Measurements from ENCODE around the gene PDE8A. TPM values are rescaled to one million over a fixed set of nuclear protein-coding genes. Genes with fewer than 3 reads are reported as not detected.
A peak's percentile ranks its signal among the peaks of the same experiment; 100 is the strongest.

Gene PDE8A
- total and polyA plus RNA-seq, 2 of the 4 experiments (the other 2 are of a cell fraction), result 32.4 to 35.9 TPM

GRCh38 chr15:85041230-85041629 is 59.6 kb downstream of the PDE8A start:
- no peak overlapping the region for H2BK20ac ChIP-seq (ENCODE audit: low read depth, low read length)
- H3K27ac ChIP-seq (ENCODE audit: insufficient read depth, low read length), result no peak overlapping the region
- H3K79me1 ChIP-seq (ENCODE audit: low read depth in 1 of 2, low read length in 2 of 2), result peaks cover 19 to 86% of the 10 kb centered on the region in 2 experiments
- no peak overlapping the region for H3K4me3 ChIP-seq (ENCODE audit: insufficient read depth, low read depth, low read length)
- intact Hi-C loops (cut with micrococcal nuclease), result loop anchor here (5.0 to 10.0 kb wide), 2 partner anchors 384 to 456 kb away; partner anchors contain the start of gene NMB
- ChIA-PET CTCF (no interaction called here), POLR2A (ENCODE audit: unreplicated experiment) (no interaction called here)
- TF ChIP-seq MAFK (IDR thresholded peaks at IDR 0.05; ENCODE audit: low read depth, low read length) (no peak), RFX5 (IDR thresholded peaks at IDR 0.05; ENCODE audit: low read depth, low read length) (no peak), CEBPB (IDR thresholded peaks at IDR 0.05; ENCODE audit: low read depth, low read length) (no peak), USF2 (IDR thresholded peaks at IDR 0.05; ENCODE audit: low read depth, low read length) (no peak), SMC3 (IDR thresholded peaks at IDR 0.05; ENCODE audit: low read depth, low read length) (no peak), RAD21 (IDR thresholded peaks at IDR 0.05; ENCODE audit: low read length) (no peak), MAZ (IDR thresholded peaks at IDR 0.05; ENCODE audit: borderline replicate concordance, low read depth, low read length) (no peak), NFE2L2 (IDR thresholded peaks at IDR 0.05; ENCODE audit: low read depth, low read length) (no peak), MXI1 (IDR thresholded peaks at IDR 0.05; ENCODE audit: borderline replicate concordance, low read depth, low read length) (no peak), CHD1 (IDR thresholded peaks at IDR 0.05; ENCODE audit: low read depth, low read length) (no peak), CTCF (conservative IDR thresholded peaks at IDR 0.05; ENCODE audit: low read depth, low read length) (no peak)
- H3K9me1 ChIP-seq (ENCODE audit: insufficient read depth, low read length), result peaks cover 6% of the 10 kb centered on the region
- H4K20me1 ChIP-seq (ENCODE audit: insufficient read depth, low read length), result no peaks in the 10 kb centered on the region
- H3K27me3 ChIP-seq (ENCODE audit: control insufficient read depth, insufficient read depth, low read length), result no peaks in the 10 kb centered on the region
- no peaks in the 10 kb centered on the region for H3K36me3 ChIP-seq (ENCODE audit: control insufficient read depth, insufficient read depth, low read length)
- WGBS, 2 experiments (ENCODE audit: extremely low coverage in 2 of 2, insufficient read length in 1 of 2), result 40% methylated on average over 1 of the region's 5 CpGs; no CpG with 5 or more reads in 1 of the 2 experiments
- no peak overlapping the region for H2AK9ac ChIP-seq (replicated peaks; ENCODE audit: low read depth, low read length, poor library complexity)
- no peak overlapping the region for H2AFZ ChIP-seq (replicated peaks; ENCODE audit: low read length, poor library complexity)
- H3K4me2 ChIP-seq (ENCODE audit: low read depth, low read length), result no peak overlapping the region
- no peak overlapping the region for H2BK15ac ChIP-seq (ENCODE audit: low read depth, low read length)
- H2AK5ac ChIP-seq (ENCODE audit: low read depth, low read length), result no peak overlapping the region; the same call in 1 of the 2 replicates
- H4K91ac ChIP-seq (ENCODE audit: insufficient read depth, low read depth, low read length), result no peak overlapping the region
- peaks cover 10% of the 10 kb centered on the region for H3K4me1 ChIP-seq (ENCODE audit: control insufficient read depth, insufficient read depth, low read length)
- peak overlapping the region; percentile 60; the same call in 1 of the 2 replicates for H3K23ac ChIP-seq (ENCODE audit: low read depth, low read length)
- no peak overlapping the region for H2BK5ac ChIP-seq (ENCODE audit: low read depth, low read length, poor library complexity, severe bottlenecking)
- no peak overlapping the region for H3K9ac ChIP-seq (ENCODE audit: low read depth, low read length)
- no peaks in the 10 kb centered on the region for H3K9me3 ChIP-seq (ENCODE audit: control insufficient read depth, insufficient read depth, low read length)
- in situ Hi-C loops (cut with MboI; ENCODE audit: low sequenced_read_pairs), result no loop called here
- no peak overlapping the region for H3K18ac ChIP-seq (ENCODE audit: low read depth, low read length)
- H3K14ac ChIP-seq (replicated peaks; ENCODE audit: low read depth, low read length), result no peak overlapping the region
- DNase-seq (no peak), ATAC-seq (ENCODE audit: low read depth) (no peak)
- no peak overlapping the region for H3K56ac ChIP-seq (ENCODE audit: extremely low read depth, insufficient read depth, low read length)
- H3K4ac ChIP-seq (ENCODE audit: low read depth, low read length), result peak overlapping the region; percentile 37; the same call in 1 of the 2 replicates
- BruUV-seq (replicated peaks), result no TSS peak
- dilution Hi-C loops (cut with HindIII; ENCODE audit: low sequenced_read_pairs, unreplicated experiment), result loop anchor here (10.0 kb wide), 1 partner anchor 86 kb away; no protein-coding TSS in a partner anchor
- no peak overlapping the region for H2BK120ac ChIP-seq (ENCODE audit: low read depth, low read length)
- H4K5ac ChIP-seq (ENCODE audit: low read depth, low read length), result no peak overlapping the region
- H4K8ac ChIP-seq (ENCODE audit: low read depth in 2 of 2, low read length in 2 of 2), result peak overlapping the region in 1 of 2 experiments; percentile 18; a peak in 1 of 4 replicates
